GM12872 (cell line): ENCODE results near the gene SETD1A.

Source experiments
- CTCF ChIP-seq: IDR thresholded peaks from 3 replicates; pipeline ENCODE4 v1.5.1; 2011; ENCODE audit warnings: low read depth, mild to moderate bottlenecking, low read length, moderate library complexity; ENCODE audit not compliant: insufficient read depth

The SETD1A gene

DNA sequence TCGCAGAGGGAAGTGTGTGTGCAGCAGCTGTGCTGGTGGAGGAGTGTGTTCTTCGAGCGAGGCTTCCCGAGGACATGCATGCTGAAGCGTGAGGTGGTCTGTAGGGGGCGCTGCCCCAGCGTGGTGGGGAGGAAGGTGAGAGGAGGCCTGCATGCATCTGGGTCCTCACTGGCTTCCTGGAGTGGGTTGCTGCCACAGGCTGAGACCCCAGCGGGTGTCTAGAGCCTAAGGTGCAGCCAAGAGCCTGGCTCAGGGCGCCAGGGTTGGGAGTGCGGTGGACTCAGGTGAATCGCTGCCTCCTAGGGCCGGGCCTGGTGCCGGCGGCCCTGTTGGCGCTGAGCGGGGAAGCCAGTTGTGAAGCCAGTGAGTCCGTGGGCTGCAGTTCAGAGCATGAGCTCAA, 19.9 kb downstream of the SETD1A start:
- TF ChIP-seq CTCF = peak; percentile 47; the same call in 2 of the 3 replicates

DNA sequence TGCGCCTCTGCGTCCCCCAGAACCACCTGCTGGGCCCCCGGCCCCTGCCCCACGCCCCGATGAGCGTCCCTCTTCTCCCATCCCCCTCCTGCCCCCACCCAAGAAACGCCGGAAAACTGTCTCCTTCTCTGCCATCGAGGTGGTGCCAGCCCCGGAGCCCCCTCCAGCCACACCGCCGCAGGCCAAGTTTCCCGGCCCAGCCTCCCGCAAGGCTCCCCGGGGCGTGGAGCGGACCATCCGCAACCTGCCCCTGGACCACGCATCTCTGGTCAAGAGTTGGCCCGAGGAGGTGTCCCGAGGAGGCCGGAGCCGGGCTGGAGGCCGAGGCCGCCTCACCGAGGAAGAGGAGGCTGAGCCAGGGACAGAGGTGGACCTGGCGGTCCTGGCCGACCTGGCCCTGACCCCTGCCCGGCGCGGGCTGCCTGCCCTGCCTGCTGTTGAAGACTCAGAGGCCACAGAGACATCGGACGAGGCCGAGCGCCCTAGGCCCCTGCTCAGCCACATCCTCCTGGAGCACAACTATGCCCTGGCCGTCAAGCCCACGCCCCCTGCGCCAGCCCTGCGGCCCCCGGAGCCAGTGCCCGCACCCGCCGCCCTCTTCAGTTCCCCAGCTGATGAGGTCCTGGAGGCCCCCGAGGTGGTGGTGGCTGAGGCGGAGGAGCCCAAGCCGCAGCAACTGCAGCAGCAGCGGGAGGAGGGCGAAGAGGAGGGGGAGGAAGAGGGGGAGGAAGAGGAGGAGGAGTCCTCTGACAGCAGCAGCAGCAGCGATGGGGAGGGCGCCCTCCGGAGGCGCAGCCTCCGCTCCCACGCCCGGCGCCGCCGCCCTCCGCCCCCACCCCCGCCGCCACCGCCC, 21.8 kb downstream of the SETD1A start:
- TF ChIP-seq CTCF = no peak

GRCh38 chr16:30980023-30980371, 22.4 kb downstream of the SETD1A start:
- TF ChIP-seq CTCF = no peak

DNA sequence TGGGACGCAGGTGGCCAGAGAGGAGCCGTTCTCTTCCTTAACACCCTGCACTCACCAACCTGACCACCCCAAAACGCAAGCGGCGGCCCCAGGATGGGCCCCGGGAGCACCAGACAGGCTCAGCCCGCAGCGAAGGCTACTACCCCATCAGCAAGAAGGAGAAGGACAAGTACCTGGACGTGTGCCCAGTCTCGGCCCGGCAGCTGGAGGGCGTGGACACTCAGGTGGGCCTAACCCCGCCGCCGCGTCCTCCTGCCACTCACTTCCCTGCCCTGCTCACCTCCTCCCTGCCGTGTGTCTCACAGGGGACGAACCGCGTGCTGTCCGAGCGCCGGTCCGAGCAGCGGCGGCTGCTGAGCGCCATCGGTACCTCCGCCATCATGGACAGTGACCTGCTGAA, 22.9 kb downstream of the SETD1A start:
- no peak for TF ChIP-seq CTCF

- no peak for TF ChIP-seq CTCF
Observed at GRCh38 chr16:30980959-30981358, 23.4 kb downstream of the SETD1A start.

GRCh38 chr16:30982548-30983288, 25.2 kb downstream of the SETD1A start:
- TF ChIP-seq CTCF = no peak

GRCh38 chr16:30983289-30983889, 25.8 kb downstream of the SETD1A start:
- no peak for TF ChIP-seq CTCF
